ENCODE measurements around the gene DNAJC15.

DNA sequence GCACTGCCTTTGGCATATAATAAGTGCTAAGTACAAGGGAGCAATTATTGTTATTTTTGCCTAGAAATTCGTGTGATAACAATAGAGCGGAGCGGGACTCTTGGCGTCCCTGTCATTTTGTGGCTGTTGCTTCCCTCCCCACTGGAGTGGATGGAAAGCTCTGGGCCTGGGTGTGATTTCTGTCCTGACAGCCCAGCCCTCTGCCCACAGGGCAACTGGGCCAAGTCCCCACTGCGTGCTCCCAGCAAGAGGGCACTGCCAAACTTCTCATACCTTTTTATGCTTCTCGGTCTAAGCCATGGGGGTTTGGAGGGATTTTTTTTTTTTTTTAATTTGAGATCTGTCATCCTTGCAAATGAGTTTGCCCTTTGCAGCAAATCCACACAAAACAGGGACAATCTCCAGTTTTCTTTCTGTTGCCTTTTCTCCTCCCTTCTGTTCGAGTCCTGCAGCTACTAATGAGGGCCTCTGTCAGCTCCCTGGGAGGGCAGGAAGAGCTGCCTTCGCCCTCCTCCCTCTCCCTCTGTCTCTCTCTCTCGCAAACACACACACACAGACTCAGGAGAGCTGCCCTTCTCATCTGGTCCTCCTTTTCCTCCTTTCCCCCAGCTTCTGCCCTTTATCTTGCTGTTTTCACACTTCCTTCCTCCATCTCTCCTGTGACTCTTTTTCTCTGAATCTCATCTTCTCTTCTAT is 103.9 kb downstream of the DNAJC15 start:
- TF ChIP-seq, protein P1, sequence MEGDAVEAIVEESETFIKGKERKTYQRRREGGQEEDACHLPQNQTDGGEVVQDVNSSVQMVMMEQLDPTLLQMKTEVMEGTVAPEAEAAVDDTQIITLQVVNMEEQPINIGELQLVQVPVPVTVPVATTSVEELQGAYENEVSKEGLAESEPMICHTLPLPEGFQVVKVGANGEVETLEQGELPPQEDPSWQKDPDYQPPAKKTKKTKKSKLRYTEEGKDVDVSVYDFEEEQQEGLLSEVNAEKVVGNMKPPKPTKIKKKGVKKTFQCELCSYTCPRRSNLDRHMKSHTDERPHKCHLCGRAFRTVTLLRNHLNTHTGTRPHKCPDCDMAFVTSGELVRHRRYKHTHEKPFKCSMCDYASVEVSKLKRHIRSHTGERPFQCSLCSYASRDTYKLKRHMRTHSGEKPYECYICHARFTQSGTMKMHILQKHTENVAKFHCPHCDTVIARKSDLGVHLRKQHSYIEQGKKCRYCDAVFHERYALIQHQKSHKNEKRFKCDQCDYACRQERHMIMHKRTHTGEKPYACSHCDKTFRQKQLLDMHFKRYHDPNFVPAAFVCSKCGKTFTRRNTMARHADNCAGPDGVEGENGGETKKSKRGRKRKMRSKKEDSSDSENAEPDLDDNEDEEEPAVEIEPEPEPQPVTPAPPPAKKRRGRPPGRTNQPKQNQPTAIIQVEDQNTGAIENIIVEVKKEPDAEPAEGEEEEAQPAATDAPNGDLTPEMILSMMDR (optimal IDR thresholded peaks at IDR 0.05 in 1 of 3, IDR thresholded peaks at IDR 0.05 in 1 of 3, conservative IDR thresholded peaks at IDR 0.05 in 1 of 3; ENCODE audit: extremely low read depth in 1 of 3, insufficient read depth in 2 of 3, low read length in 3 of 3) = no peak
- TF ChIP-seq EZH2 (IDR thresholded peaks at IDR 0.05; ENCODE audit: low read length) = no peak

All from keratinocyte (primary cell).